ENCODE measurements around the gene SLC25A19.

DNA sequence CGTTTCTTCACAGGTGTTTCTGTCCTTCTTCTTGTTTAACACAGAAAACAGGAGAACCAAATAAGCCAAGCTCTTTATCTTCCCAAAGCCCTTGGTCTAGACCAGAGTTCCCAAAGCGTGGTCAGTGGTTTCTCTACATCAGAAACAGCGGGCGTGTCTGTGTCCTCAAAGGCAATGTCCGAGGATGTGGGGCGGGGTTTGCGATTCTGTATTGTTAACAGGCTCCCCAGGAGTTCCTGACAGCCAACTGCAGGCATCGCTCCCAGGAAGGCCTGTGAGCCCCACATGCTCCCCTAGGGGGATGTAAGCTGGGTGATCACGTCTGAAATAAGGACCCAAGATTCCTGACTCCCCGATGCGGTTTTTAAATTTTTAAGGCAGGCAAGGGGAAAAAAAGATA, 28.4 kb upstream of the SLC25A19 start:
- no peak for TF ChIP-seq POLR2AphosphoS5 (IDR thresholded peaks at IDR 0.05)
- TF ChIP-seq, protein P1, sequence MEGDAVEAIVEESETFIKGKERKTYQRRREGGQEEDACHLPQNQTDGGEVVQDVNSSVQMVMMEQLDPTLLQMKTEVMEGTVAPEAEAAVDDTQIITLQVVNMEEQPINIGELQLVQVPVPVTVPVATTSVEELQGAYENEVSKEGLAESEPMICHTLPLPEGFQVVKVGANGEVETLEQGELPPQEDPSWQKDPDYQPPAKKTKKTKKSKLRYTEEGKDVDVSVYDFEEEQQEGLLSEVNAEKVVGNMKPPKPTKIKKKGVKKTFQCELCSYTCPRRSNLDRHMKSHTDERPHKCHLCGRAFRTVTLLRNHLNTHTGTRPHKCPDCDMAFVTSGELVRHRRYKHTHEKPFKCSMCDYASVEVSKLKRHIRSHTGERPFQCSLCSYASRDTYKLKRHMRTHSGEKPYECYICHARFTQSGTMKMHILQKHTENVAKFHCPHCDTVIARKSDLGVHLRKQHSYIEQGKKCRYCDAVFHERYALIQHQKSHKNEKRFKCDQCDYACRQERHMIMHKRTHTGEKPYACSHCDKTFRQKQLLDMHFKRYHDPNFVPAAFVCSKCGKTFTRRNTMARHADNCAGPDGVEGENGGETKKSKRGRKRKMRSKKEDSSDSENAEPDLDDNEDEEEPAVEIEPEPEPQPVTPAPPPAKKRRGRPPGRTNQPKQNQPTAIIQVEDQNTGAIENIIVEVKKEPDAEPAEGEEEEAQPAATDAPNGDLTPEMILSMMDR (IDR thresholded peaks at IDR 0.05), result no peak
